Measurements from ENCODE around the gene KLHL40. TPM values are rescaled to one million over a fixed set of nuclear protein-coding genes. Genes with fewer than 3 reads are reported as not detected.
A peak's percentile ranks its signal among the peaks of the same experiment; 100 is the strongest.

Gene KLHL40
- polyA plus RNA-seq, 4 donors, result 0.01 to 1.1 (median 0.60) TPM

DNA sequence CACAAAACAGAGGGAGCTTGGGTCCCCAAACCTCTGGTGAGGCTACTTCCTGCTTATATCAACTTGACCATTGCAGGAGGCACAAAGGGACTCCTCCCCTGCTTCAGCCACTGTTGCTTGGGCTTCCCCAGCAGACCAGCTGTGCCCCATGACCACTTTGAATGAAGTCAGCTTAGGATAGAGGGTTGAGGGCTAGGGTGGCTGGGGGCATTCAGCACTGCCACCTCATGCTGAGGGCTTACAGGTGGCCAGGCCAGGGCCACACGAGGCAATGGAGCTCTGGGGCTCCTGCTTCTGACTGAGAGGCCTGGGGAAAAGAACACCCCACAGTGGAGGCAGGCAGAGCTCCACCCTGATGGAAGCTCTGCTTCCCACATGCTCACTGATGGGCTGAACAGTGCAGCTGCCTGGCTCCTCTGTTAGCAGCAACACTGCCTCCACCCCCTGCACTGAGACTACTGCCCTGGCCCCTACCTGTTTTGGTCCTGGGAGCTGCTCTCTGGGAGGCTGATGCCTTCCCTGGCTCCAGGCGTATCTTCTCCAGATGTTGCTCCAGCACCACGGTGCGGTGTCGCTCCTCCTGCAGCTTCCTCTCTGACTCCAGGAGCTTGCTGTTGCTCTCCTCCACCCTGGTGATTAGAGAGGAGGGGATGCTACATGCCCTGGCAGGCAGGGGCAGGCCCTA lies 27.5 kb downstream of the KLHL40 start:
- 83 to 90% (median 84%) methylated on average over 5 of the region's 5 CpGs for WGBS, 3 donors
- Histone ChIP-seq H3K27me3 (ENCODE audit: control insufficient read depth in 3 of 3, insufficient read depth in 3 of 3, low read length in 3 of 3) (peaks cover 0 to 2% (median 0%) of the 10 kb centered on the region in 3 donors), H3K9me3 (ENCODE audit: control insufficient read depth in 2 of 2, insufficient read depth in 1 of 2, low read depth in 1 of 2, low read length in 1 of 2) (no peaks in the 10 kb centered on the region), H3K36me3 (ENCODE audit: control insufficient read depth in 3 of 3, insufficient read depth in 2 of 3, low read depth in 1 of 3, low read length in 3 of 3) (no peaks in the 10 kb centered on the region), H3K4me1 (ENCODE audit: control insufficient read depth in 3 of 3, insufficient read depth in 2 of 3, low read depth in 1 of 3, low read length in 2 of 3) (no peaks in the 10 kb centered on the region), H3K27ac (ENCODE audit: low read depth in 1 of 3, low read length in 2 of 3) (no peak overlapping the region), H3K4me3 (ENCODE audit: low read depth in 1 of 3, low read length in 3 of 3) (no peak overlapping the region)
- DNase-seq (no peak), FAIRE-seq (no peak)

DNA sequence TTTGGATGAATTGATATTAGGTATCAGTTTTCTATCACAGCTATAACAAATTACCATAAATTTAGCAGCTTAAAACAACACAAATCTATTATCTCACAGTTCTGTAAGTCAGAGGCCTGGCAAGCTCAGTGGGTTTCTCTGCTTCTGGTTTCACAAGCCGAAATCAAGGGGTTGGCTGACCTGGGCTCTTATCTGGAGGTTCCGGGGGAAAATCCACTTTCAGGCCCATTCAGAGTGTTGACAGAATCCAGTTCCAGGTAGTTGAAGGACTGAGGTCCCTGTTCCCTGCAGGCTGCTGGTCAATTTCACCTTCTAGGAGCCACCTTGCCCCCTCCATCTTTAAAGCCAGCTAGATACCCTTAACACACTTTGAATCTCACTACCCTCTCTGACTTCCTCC lies 28.4 kb downstream of the KLHL40 start:
- FAIRE-seq (no peak), DNase-seq (no peak)
- H3K27me3 ChIP-seq (ENCODE audit: control insufficient read depth in 3 of 3, insufficient read depth in 3 of 3, low read length in 3 of 3), result peaks cover 0 to 2% (median 0%) of the 10 kb centered on the region in 3 donors
- no peak overlapping the region for H3K4me3 ChIP-seq (ENCODE audit: low read depth in 1 of 3, low read length in 3 of 3)
- no peaks in the 10 kb centered on the region for H3K4me1 ChIP-seq (ENCODE audit: control insufficient read depth in 3 of 3, insufficient read depth in 2 of 3, low read depth in 1 of 3, low read length in 2 of 3)
- H3K27ac ChIP-seq (ENCODE audit: low read depth in 1 of 3, low read length in 2 of 3), result no peak overlapping the region
- no peaks in the 10 kb centered on the region for H3K9me3 ChIP-seq (ENCODE audit: control insufficient read depth in 2 of 2, insufficient read depth in 1 of 2, low read depth in 1 of 2, low read length in 1 of 2)
- H3K36me3 ChIP-seq (ENCODE audit: control insufficient read depth in 3 of 3, insufficient read depth in 2 of 3, low read depth in 1 of 3, low read length in 3 of 3), result no peaks in the 10 kb centered on the region
- 68 to 83% (median 78%) methylated on average over 2 of the region's 2 CpGs for WGBS, 3 donors

DNA sequence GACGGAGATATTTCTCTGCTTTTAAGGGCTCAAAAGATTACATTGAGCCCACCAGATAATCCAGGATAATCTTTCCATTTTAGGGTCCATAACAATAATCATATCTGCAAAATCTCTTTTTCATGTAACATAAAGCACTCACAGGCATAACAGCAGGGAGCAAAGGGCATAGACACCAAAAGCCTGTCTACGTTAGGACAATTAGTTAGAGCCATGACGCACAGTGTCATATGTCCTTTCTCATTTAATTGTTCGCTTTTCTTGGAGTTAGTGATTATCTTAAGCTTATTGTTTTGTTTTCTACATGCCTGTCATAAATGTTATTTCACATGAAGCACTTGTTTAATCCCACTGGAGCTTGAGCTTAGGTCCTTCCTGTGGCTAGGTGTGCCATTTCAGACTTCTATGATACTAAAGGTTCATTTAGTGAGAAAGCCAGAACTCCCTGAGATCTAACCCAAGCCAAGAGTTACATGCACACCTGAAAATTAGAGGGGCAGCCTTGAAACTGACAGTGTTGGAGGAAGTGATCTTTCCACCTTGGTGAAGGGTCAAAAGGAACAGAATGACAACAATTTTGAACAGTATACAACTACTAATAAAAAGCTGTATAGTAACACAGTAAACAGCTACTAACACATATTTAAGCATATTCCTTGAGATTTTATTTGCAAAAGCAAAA lies 29.0 kb downstream of the KLHL40 start:
- WGBS, 3 donors, result 17 to 59% (median 45%) methylated on average over 4 of the region's 4 CpGs
- DNase-seq, result peak; percentile 25 to 56
- Histone ChIP-seq H3K27ac (ENCODE audit: low read depth in 1 of 3, low read length in 2 of 3) (no peak overlapping the region), H3K9me3 (ENCODE audit: control insufficient read depth in 2 of 2, insufficient read depth in 1 of 2, low read depth in 1 of 2, low read length in 1 of 2) (no peaks in the 10 kb centered on the region), H3K4me3 (ENCODE audit: low read depth in 1 of 3, low read length in 3 of 3) (no peak overlapping the region), H3K4me1 (ENCODE audit: control insufficient read depth in 3 of 3, insufficient read depth in 2 of 3, low read depth in 1 of 3, low read length in 2 of 3) (no peaks in the 10 kb centered on the region), H3K36me3 (ENCODE audit: control insufficient read depth in 3 of 3, insufficient read depth in 2 of 3, low read depth in 1 of 3, low read length in 3 of 3) (no peaks in the 10 kb centered on the region), H3K27me3 (ENCODE audit: control insufficient read depth in 3 of 3, insufficient read depth in 3 of 3, low read length in 3 of 3) (peaks cover 0 to 2% (median 0%) of the 10 kb centered on the region in 3 donors)
- no peak for FAIRE-seq

DNA sequence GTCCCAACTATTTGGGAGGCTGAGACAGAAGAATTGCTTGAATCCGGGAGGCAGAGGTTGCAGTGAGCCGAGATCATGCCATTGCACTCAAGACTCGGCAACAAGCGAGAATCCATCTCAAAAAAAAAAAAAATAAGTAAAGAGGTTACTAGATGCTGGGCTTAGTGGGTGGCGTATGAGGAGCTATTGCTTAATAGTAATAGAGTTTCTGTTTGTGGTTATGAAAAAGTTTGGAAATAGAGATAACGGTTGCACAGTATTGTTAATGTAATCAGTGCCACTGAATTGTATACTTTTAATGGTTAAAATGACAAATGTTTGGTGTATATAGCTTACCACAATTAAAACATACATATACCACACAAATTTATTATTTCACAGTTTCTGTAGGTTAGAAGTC lies 32.0 kb downstream of the KLHL40 start:
- Histone ChIP-seq H3K4me1 (ENCODE audit: control insufficient read depth in 3 of 3, insufficient read depth in 2 of 3, low read depth in 1 of 3, low read length in 2 of 3) (no peaks in the 10 kb centered on the region), H3K9me3 (ENCODE audit: control insufficient read depth in 2 of 2, insufficient read depth in 1 of 2, low read depth in 1 of 2, low read length in 1 of 2) (no peaks in the 10 kb centered on the region), H3K27ac (ENCODE audit: low read depth in 1 of 3, low read length in 2 of 3) (no peak overlapping the region), H3K36me3 (ENCODE audit: control insufficient read depth in 3 of 3, insufficient read depth in 2 of 3, low read depth in 1 of 3, low read length in 3 of 3) (no peaks in the 10 kb centered on the region), H3K4me3 (ENCODE audit: low read depth in 1 of 3, low read length in 3 of 3) (no peak overlapping the region), H3K27me3 (ENCODE audit: control insufficient read depth in 3 of 3, insufficient read depth in 3 of 3, low read length in 3 of 3) (peaks cover 0 to 2% (median 0%) of the 10 kb centered on the region in 3 donors)
- whole genome bisulfite sequencing, 3 donors, result 87 to 91% (median 89%) methylated on average over 6 of the region's 6 CpGs
- FAIRE-seq, result no peak
- DNase-seq, result no peak

DNA sequence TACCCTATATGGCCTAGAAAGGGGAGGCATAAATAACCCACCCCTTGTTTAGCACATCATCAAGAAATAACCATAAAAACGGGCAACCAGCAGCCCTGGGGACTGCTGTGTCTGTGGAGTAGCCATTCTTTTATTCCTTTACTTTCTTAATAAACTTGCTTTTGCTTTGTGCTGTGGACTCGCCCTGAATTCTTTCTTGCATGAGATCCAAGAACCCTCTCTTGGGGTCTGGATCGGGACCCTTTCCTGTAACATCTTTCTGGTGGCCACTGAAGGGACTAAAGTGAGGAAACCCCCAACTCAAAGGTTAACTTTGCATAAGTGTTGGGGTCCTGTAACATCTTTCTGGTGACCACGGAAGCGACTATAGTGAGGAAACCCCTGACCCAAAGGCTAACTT lies 33.0 kb downstream of the KLHL40 start:
- Histone ChIP-seq H3K27ac (ENCODE audit: low read depth in 1 of 3, low read length in 2 of 3) (no peak overlapping the region), H3K27me3 (ENCODE audit: control insufficient read depth in 3 of 3, insufficient read depth in 3 of 3, low read length in 3 of 3) (peaks cover 0 to 2% (median 0%) of the 10 kb centered on the region in 3 donors), H3K36me3 (ENCODE audit: control insufficient read depth in 3 of 3, insufficient read depth in 2 of 3, low read depth in 1 of 3, low read length in 3 of 3) (no peaks in the 10 kb centered on the region), H3K4me3 (ENCODE audit: low read depth in 1 of 3, low read length in 3 of 3) (no peak overlapping the region), H3K4me1 (ENCODE audit: control insufficient read depth in 3 of 3, insufficient read depth in 2 of 3, low read depth in 1 of 3, low read length in 2 of 3) (no peaks in the 10 kb centered on the region), H3K9me3 (ENCODE audit: control insufficient read depth in 2 of 2, insufficient read depth in 1 of 2, low read depth in 1 of 2, low read length in 1 of 2) (no peaks in the 10 kb centered on the region)
- 81 to 84% (median 84%) methylated on average over 5 of the region's 5 CpGs for WGBS, 3 donors
- no peak for FAIRE-seq
- no peak for DNase-seq

DNA sequence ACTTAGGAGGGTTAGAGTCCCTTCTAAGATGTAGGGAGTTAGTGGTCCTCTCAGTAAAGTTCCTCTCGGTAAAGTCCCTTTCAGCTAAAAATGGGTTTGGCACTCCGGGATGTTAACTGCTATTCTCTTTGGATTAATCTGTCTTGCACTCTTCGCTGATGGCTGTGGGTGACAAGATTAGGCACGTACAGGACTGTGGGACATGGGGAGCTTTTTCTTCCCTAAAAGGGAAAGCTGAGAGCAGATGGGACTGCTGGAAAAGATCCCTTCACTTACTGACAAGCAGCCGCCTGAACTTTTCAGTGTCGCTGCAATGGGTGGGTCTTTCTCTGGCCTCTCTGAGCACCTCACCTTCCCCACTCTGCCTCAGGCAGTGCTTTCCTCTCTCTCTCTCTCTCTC lies 33.7 kb downstream of the KLHL40 start:
- 78 to 93% (median 90%) methylated on average over 6 of the region's 6 CpGs for WGBS, 3 donors
- no peak for FAIRE-seq
- no peak overlapping the region for H3K4me3 ChIP-seq (ENCODE audit: low read depth in 1 of 3, low read length in 3 of 3)
- no peaks in the 10 kb centered on the region for H3K36me3 ChIP-seq (ENCODE audit: control insufficient read depth in 3 of 3, insufficient read depth in 2 of 3, low read depth in 1 of 3, low read length in 3 of 3)
- peaks cover 0 to 2% (median 0%) of the 10 kb centered on the region in 3 donors for H3K27me3 ChIP-seq (ENCODE audit: control insufficient read depth in 3 of 3, insufficient read depth in 3 of 3, low read length in 3 of 3)
- H3K4me1 ChIP-seq (ENCODE audit: control insufficient read depth in 3 of 3, insufficient read depth in 2 of 3, low read depth in 1 of 3, low read length in 2 of 3), result no peaks in the 10 kb centered on the region
- H3K27ac ChIP-seq (ENCODE audit: low read depth in 1 of 3, low read length in 2 of 3), result no peak overlapping the region
- H3K9me3 ChIP-seq (ENCODE audit: control insufficient read depth in 2 of 2, insufficient read depth in 1 of 2, low read depth in 1 of 2, low read length in 1 of 2), result no peaks in the 10 kb centered on the region
- DNase-seq, result no peak

DNA sequence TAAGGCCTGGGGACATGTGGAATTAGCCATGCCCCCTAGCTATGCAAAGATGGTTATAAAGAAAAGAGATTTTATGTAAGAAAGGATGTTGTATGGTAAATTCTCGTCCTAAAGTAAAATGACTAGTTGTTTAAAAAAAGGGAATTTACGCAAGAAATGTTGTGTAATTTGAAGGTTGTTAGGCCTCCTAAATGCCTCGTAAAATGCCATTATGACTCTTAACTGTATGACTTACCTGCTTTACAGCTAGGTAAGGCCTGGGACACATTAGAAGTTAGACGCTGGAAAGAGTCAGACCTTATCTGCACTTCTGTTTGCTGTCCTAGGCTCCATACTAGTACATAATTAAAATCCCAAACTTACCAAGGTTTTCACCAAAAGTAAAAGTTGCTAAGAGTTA lies 34.8 kb downstream of the KLHL40 start:
- no peaks in the 10 kb centered on the region for H3K36me3 ChIP-seq (ENCODE audit: control insufficient read depth in 3 of 3, insufficient read depth in 2 of 3, low read depth in 1 of 3, low read length in 3 of 3)
- 76 to 89% (median 79%) methylated on average over 4 of the region's 4 CpGs for WGBS, 3 donors
- DNase-seq, result no peak

DNA sequence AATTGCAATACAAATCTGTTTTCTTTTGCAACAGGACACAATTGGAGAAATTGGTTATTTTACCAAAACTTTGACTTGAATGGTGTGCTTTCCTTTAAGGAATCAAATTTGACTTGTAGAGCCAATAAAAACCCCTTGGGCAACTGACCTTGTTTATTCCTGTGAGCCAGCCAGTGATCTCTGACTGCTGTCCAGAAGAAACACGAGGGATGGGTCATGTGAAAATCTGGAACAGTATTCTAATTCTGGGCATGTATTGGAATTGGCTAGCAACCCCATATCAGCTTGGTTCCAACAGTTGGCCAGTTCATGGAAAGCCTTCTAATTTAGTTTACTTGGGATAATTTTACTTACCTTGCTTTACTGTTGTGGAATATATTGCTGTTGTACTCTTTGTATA lies 36.4 kb downstream of the KLHL40 start:
- DNase-seq (no peak), FAIRE-seq (no peak)
- no peak overlapping the region for H3K4me3 ChIP-seq (ENCODE audit: low read depth in 1 of 3, low read length in 3 of 3)
- 49 to 77% (median 68%) methylated on average over 1 of the region's 1 CpG for WGBS, 3 donors
- H3K9me3 ChIP-seq (ENCODE audit: control insufficient read depth in 2 of 2, insufficient read depth in 1 of 2, low read depth in 1 of 2, low read length in 1 of 2), result no peaks in the 10 kb centered on the region
- no peaks in the 10 kb centered on the region for H3K36me3 ChIP-seq (ENCODE audit: control insufficient read depth in 3 of 3, insufficient read depth in 2 of 3, low read depth in 1 of 3, low read length in 3 of 3)
- no peak overlapping the region for H3K27ac ChIP-seq (ENCODE audit: low read depth in 1 of 3, low read length in 2 of 3)
- H3K4me1 ChIP-seq (ENCODE audit: control insufficient read depth in 3 of 3, insufficient read depth in 2 of 3, low read depth in 1 of 3, low read length in 2 of 3), result no peaks in the 10 kb centered on the region
- H3K27me3 ChIP-seq (ENCODE audit: control insufficient read depth in 3 of 3, insufficient read depth in 3 of 3, low read length in 3 of 3), result peaks cover 0 to 2% (median 0%) of the 10 kb centered on the region in 3 donors

More for the DNA sequence above, 34.8 kb downstream of the KLHL40 start:
- Histone ChIP-seq H3K9me3 (ENCODE audit: control insufficient read depth in 2 of 2, insufficient read depth in 1 of 2, low read depth in 1 of 2, low read length in 1 of 2) (no peaks in the 10 kb centered on the region), H3K27ac (ENCODE audit: low read depth in 1 of 3, low read length in 2 of 3) (no peak overlapping the region), H3K4me1 (ENCODE audit: control insufficient read depth in 3 of 3, insufficient read depth in 2 of 3, low read depth in 1 of 3, low read length in 2 of 3) (no peaks in the 10 kb centered on the region), H3K27me3 (ENCODE audit: control insufficient read depth in 3 of 3, insufficient read depth in 3 of 3, low read length in 3 of 3) (peaks cover 0 to 2% (median 0%) of the 10 kb centered on the region in 3 donors), H3K4me3 (ENCODE audit: low read depth in 1 of 3, low read length in 3 of 3) (no peak overlapping the region)
- FAIRE-seq, result no peak

Data from small intestine (tissue), 7 donors.